HG03039 (cell line): Measurements from ENCODE around the gene DAB2IP.

Experiments
- ATAC-seq: cut with Tn5 transposase; IDR thresholded peaks from one replicate; pipeline ENCODE4 v1.9.1; 2021; ENCODE audit warnings: mild to moderate bottlenecking, moderate library complexity; ENCODE audit not compliant: unreplicated experiment

Gene DAB2IP

GRCh38 chr9:121662359-121662758 is 10.9 kb downstream of the DAB2IP start:
- no peak for ATAC-seq

- ATAC-seq: no peak
These were observed 11.6 kb downstream of the DAB2IP start for GRCh38 chr9:121662891-121663580.

- ATAC-seq: no peak
These were observed 12.2 kb downstream of the DAB2IP start for GRCh38 chr9:121663591-121663990.

GRCh38 chr9:121666294-121666693 is 14.9 kb downstream of the DAB2IP start:
- ATAC-seq: no peak

GRCh38 chr9:121667214-121667613 is 15.8 kb downstream of the DAB2IP start:
- no peak for ATAC-seq

GRCh38 chr9:121667890-121668289 is 16.5 kb downstream of the DAB2IP start:
- no peak for ATAC-seq

- no peak for ATAC-seq
These were observed 19.0 kb downstream of the DAB2IP start for GRCh38 chr9:121670431-121670830.

GRCh38 chr9:121671612-121672155 is 20.2 kb downstream of the DAB2IP start:
- no peak for ATAC-seq

GRCh38 chr9:121672213-121672612 is 20.8 kb downstream of the DAB2IP start:
- no peak for ATAC-seq

GRCh38 chr9:121672986-121673385 is 21.6 kb downstream of the DAB2IP start:
- no peak for ATAC-seq

- ATAC-seq: no peak
These were observed 22.1 kb downstream of the DAB2IP start for GRCh38 chr9:121673576-121673975.

GRCh38 chr9:121674017-121674416 is 22.6 kb downstream of the DAB2IP start:
- ATAC-seq: no peak

- no peak for ATAC-seq
These were observed 23.5 kb downstream of the DAB2IP start for GRCh38 chr9:121674952-121675351.

GRCh38 chr9:121675381-121675780 is 23.9 kb downstream of the DAB2IP start:
- no peak for ATAC-seq

- no peak for ATAC-seq
These were observed 24.8 kb downstream of the DAB2IP start for GRCh38 chr9:121675969-121676822.

GRCh38 chr9:121676926-121677325 is 25.5 kb downstream of the DAB2IP start:
- ATAC-seq: no peak

GRCh38 chr9:121678501-121679022 is 27.1 kb downstream of the DAB2IP start:
- no peak for ATAC-seq

GRCh38 chr9:121679901-121680635 is 28.6 kb downstream of the DAB2IP start:
- no peak for ATAC-seq

GRCh38 chr9:121681404-121681803 is 30.0 kb downstream of the DAB2IP start:
- ATAC-seq: no peak

GRCh38 chr9:121682201-121682600 is 30.8 kb downstream of the DAB2IP start:
- no peak for ATAC-seq

- ATAC-seq: no peak
These were observed 31.6 kb downstream of the DAB2IP start for GRCh38 chr9:121682926-121683515.
